Measurements from ENCODE around the gene MIAT.
A peak's percentile ranks its signal among the peaks of the same experiment; 100 is the strongest.

The MIAT gene

GRCh38 chr22:26658671-26659478 is 1.5 kb downstream of the MIAT start:
- Histone ChIP-seq H3K4me3 (peak overlapping the region; percentile 63), H3K27ac (no peak overlapping the region)
- no peak for DNase-seq (ENCODE audit: low spot score)
- TF ChIP-seq CTCF (IDR thresholded peaks at IDR 0.05) = no peak

DNA sequence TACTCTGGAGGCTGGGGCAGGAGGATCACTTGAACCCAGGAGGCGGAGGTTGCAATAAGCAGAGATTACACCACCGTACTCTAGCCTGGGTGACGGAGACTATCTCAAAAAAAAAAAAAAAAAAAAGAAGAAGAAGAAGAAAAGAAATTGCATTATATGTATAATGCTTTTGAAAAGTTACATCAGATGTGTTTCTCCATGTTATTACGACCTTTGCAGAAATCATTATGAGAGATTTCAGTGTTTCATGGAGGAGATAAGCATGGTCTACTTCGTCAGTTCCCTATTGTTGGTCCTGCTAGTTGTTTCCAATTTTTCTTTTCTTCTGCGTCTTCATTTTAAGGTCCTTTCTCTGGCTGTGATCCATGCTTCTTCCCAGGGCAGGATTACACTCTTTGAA is 3.0 kb downstream of the MIAT start:
- Histone ChIP-seq H3K27ac (no peak overlapping the region), H3K4me3 (no peak overlapping the region)
- TF ChIP-seq CTCF (IDR thresholded peaks at IDR 0.05) = no peak
- DNase-seq (ENCODE audit: low spot score) = no peak

DNA sequence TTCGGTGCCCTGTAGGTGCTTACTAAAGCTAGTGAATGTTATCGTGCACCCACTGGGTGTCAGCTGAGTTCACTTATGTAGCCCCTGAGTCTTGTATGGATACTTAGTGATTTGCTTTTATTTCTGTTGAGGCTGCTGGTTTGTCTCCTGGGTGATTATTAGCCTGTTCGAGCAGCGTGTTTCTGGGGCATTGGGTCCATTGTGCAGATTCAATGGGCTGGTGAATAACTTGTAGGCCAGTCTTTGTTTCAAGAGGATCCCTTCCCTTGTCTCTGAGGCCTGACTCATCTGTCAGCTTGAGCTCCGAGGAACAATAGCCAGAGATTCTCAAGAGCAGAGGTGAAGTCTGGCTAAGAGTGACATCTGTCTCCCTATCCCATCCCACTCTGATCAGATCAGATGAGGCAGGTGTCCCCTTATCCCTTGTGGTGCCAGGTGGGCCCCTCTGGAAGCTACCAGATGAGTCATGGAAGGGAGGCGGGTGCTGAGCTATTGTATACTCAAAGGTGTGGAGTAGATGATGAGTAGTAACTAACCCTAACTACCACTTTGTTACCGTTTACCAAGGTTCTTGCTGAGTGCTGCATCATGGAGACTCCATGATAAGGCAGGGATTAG is 3.7 kb downstream of the MIAT start:
- H3K4me3 ChIP-seq = no peak overlapping the region

DNA sequence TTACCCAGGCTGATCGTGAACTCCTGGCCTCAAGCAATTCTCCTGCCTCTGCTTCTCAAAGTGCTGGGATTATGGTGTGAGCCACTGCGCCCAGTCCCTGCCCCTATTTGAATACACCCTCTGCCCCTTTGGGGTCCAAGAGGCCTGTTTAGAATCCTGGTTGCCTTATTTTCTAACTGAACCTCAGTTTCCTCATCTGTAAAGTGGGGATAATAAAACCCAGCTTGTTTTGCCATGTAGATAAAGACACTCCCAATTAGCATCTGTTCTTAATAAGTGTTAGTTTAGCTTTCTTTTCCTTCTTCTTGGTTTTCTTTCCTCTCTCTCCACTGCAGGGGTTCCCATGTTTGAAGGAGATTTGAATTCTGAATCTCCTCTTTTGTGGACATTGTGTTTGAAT is 4.8 kb downstream of the MIAT start:
- no peak overlapping the region for H3K4me3 ChIP-seq
- no peak overlapping the region for H3K27ac ChIP-seq
- no peak for TF ChIP-seq CTCF (IDR thresholded peaks at IDR 0.05)
- no peak for DNase-seq (ENCODE audit: low spot score)

More for the DNA sequence above, 3.7 kb downstream of the MIAT start:
- no peak for DNase-seq (ENCODE audit: low spot score)
- no peak for TF ChIP-seq CTCF (IDR thresholded peaks at IDR 0.05)
- H3K27ac ChIP-seq = no peak overlapping the region

DNA sequence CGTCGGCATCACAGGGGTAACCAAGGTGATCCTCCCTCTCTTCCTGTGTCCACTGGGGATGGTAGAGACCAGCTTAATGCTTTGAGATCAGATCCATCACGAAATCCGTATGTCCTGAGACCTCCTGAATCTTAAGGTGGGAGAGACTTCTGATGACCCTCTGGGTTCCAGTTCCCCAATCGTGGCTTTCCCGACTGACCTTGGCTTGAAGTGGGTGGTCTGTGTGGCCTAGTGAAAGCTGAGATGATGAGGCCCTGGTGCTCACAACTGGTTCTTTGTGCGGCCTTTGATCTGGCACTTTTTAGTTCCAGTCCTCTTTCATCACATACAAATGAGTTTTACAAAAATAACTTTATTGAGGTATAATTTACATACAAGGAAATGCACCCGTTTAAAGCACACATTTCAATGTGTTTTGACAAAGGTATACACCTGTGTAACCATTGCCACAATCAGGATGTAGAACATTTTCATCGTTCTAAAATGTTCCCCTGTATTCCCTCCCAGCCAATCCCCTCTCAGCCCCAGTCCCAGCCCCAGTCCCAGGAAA is 6.1 kb downstream of the MIAT start:
- Histone ChIP-seq H3K27ac (no peak overlapping the region), H3K4me3 (no peak overlapping the region)
- TF ChIP-seq CTCF (IDR thresholded peaks at IDR 0.05) = no peak
- no peak for DNase-seq (ENCODE audit: low spot score)

DNA sequence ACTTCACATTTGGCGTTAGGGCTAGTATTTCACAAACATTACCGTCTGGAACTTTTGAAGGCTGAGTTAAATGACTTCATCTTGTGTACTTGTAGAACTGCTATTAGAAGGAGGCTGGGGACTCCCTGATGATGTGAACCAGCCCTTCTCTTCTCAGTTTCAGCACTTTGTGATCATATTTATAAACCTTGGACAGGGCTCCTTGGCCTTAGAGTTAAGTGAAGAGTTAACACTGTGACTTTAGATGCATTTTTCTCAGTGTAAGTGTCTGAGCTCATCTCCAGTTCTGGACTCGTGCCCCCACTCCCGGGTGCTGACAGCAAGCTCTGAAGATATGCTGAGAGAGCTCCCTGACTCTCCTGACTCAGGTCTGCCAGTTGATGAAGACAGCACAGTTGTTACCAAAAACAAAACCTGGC is 8.4 kb downstream of the MIAT start:
- no peak for TF ChIP-seq CTCF (IDR thresholded peaks at IDR 0.05)
- DNase-seq (ENCODE audit: low spot score) = no peak
- Histone ChIP-seq H3K27ac (no peak overlapping the region), H3K4me3 (no peak overlapping the region)
